Body of pancreas (tissue), 4 donors: Measurements from ENCODE around the gene FRG2. TPM values are rescaled to one million over a fixed set of nuclear protein-coding genes. Genes with fewer than 3 reads are reported as not detected.
"Not testable (repeated sequence)": the region's sequence is repeated elsewhere in the genome, so short reads cannot be mapped to it uniquely, and the experiment has no call there.

Experiments
- ATAC-seq: fragments of 150-250 bp; one replicate; pipeline ENCODE4 v1.9.1; 2016
- DNase-seq, 4 donors: peaks; one replicate each; pipeline ENCODE4 v3.0.0-alpha.2; 2019
- H3K27ac ChIP-seq, 4 donors: fragments of 200-600 bp; sonication (generic); 1 replicate in 3 of 4; 2 replicates in 1 of 4; pipeline versions ENCODE4 v1.5.1 to v1.6.1; 2016 to 2019; ENCODE audit warnings: mild to moderate bottlenecking in 1 of 4, mixed read lengths in 1 of 4, moderate library complexity in 1 of 4
- H3K27me3 ChIP-seq, 2 donors: fragments of 200-600 bp; sonication (generic); one replicate each; pipeline ENCODE4 v1.6.0; 2016; ENCODE audit warnings: mild to moderate bottlenecking in 1 of 2
- H3K36me3 ChIP-seq, 2 donors: fragments of 200-600 bp; sonication (generic); replicated peaks in 1 of 2; 2 replicates each; pipeline ENCODE4 v1.5.1; 2016; ENCODE audit warnings: low read depth in 2 of 2; ENCODE audit not compliant: insufficient read depth in 1 of 2
- H3K4me1 ChIP-seq: fragments of 200-600 bp; sonication (generic); one replicate; pipeline ENCODE4 v1.6.0; 2016
- H3K4me3 ChIP-seq, 2 donors: fragments of 200-600 bp; sonication (generic); 1 replicate in 1 of 2; 2 replicates in 1 of 2; pipeline ENCODE4 v1.5.1; 2016 to 2019
- H3K9me3 ChIP-seq, 3 donors: fragments of 200-600 bp; sonication (generic); 1 replicate in 2 of 3; 2 replicates in 1 of 3; pipeline ENCODE4 v1.5.1; 2016
- POLR2A ChIP-seq, 3 donors: fragments of 450-650 bp; IDR thresholded peaks; one replicate each; pipeline ENCODE4 v1.6.1; 2016; ENCODE audit warnings: antibody characterized with exemption in 3 of 3, mild to moderate bottlenecking in 2 of 3
- WGBS, 2 donors: methylation state at CpG; one replicate each; pipeline ENCODE4 v1.1.5; 2017; 5-methylcytosine and 5-hydroxymethylcytosine counted together
- intact Hi-C: fragments of 100-400 bp; cut with DNase I; formaldehyde crosslinking; loops from one replicate; pipeline ENCODE4 v1.15.1; 2023
- total RNA-seq, 2 donors: library from RNA; depleted of rRNA; stranded (reverse); fragments of >200 nt; gene quantifications; one replicate each; pipeline ENCODE4 v1.1.0, GENCODE V29; 2016
- TF ChIP-seq, protein P1 (sequence below), 7 experiments: fragments of 450-650 bp in 4 of 7; fragments of 200-600 bp in 3 of 7; sonication (generic) in 3 of 7; IDR thresholded peaks; one replicate each; pipeline ENCODE4 v1.5.1; 2016 to 2019; ENCODE audit warnings: antibody characterized with exemption in 7 of 7

FRG2 gene
- total RNA-seq, 2 donors from 2014 or later: not detected

DNA sequence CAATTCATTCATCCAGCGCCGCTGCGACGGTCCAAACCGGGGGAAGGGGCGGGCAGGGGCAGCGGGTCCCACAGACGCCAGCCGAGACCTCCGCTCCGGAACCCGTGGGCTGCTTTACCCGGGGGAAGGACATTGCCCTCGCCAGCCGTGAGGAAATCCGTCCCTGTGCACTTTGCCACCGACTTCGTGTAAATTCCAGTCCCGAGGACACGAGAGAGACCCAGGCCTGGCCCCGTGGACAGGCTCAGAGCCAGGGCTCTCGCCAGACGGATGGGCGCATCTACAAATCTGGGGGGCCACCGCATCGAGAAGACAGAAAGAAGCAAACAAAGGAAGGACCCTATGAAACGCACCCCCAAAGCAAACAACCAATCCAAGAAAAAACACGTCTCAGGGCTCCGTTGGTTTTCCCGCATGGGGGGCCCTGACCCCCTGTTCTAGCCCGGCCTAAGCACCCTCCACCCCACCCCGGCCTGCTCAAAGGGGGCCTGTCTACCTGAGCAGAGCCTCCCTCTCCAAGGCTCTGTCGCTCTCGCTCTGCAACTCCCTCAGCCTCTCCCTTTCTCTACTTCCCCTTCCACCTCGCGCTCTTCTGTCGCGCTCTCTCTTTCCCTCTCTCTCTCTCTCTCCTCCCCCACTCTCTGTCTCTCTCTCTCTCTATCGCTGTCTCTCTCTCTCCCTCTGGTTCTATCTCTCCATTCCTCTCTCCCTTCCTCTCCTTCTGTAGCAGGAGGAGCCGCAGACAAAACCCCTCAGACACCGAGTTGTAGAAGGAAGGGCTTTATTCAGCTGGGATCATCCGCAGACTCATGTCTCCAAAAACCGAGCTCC lies 11.3 kb downstream of the FRG2 start:
- DNase-seq (no peak), ATAC-seq (no peak)
- H3K27ac ChIP-seq: no peak overlapping the region
- no peaks in the 10 kb centered on the region for H3K9me3 ChIP-seq
- intact Hi-C loops: no loop called here
- TF ChIP-seq POLR2A (IDR thresholded peaks at IDR 0.05): no peak
- TF ChIP-seq, protein P1, sequence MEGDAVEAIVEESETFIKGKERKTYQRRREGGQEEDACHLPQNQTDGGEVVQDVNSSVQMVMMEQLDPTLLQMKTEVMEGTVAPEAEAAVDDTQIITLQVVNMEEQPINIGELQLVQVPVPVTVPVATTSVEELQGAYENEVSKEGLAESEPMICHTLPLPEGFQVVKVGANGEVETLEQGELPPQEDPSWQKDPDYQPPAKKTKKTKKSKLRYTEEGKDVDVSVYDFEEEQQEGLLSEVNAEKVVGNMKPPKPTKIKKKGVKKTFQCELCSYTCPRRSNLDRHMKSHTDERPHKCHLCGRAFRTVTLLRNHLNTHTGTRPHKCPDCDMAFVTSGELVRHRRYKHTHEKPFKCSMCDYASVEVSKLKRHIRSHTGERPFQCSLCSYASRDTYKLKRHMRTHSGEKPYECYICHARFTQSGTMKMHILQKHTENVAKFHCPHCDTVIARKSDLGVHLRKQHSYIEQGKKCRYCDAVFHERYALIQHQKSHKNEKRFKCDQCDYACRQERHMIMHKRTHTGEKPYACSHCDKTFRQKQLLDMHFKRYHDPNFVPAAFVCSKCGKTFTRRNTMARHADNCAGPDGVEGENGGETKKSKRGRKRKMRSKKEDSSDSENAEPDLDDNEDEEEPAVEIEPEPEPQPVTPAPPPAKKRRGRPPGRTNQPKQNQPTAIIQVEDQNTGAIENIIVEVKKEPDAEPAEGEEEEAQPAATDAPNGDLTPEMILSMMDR (IDR thresholded peaks at IDR 0.05): no peak
- no peaks in the 10 kb centered on the region for H3K36me3 ChIP-seq
- H3K27me3 ChIP-seq: peaks cover 0 to 25% of the 10 kb centered on the region in 2 donors
- WGBS, 2 donors: 6 to 10% methylated on average over 23 to 43 of the region's 43 CpGs
- H3K4me3 ChIP-seq: no peak overlapping the region
- H3K4me1 ChIP-seq: peaks cover 32% of the 10 kb centered on the region

DNA sequence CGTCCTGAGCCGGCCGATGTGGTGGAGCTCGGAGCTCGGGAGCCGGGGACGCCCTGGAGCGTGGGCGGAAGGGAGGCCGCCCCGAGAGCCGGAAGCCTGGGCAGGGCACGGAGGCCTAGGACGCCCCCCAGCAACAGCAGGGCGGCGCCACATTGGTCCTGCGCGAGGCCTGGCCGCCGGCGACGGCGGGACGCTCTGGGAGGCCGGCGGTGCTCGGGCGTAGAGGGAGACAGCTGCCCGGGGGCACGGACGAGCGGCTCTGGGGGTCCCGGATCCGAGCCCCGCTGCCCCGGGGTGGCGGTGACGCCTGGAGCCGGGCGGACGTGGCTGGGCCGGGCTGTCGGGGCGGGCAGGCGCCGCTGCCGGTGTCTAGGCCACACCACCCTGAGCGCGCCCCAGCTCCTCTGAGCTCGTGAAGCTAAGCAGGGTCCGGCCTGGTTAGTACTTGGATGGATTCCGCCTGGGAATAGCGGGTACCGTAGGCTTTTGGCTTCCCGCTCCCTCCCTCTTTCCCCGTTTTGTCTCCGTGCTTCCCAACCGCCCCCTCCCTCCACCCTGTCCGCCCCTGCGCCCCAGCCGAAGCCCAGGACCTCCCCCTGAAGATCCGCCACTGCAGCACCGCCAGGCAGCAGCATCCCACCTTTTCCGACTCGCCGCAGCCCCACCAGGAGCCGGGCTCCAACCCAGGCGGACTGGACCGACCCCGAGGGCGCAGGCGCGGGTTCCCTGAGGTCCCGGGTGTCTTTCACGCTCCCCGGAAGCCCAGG lies 12.1 kb downstream of the FRG2 start:
- no peak overlapping the region for H3K4me3 ChIP-seq
- intact Hi-C loops: no loop called here
- ATAC-seq: no peak

GRCh38 chr4:189989941-189990340 lies 37.1 kb downstream of the FRG2 start:
- H3K4me3 ChIP-seq, H3K36me3 ChIP-seq, H3K27ac ChIP-seq, H3K27me3 ChIP-seq, H3K4me1 ChIP-seq, H3K9me3 ChIP-seq, ATAC-seq, intact Hi-C loops, DNase-seq: not testable (repeated sequence)
- 45 to 62% methylated on average over 1 to 2 of the region's 3 CpGs for WGBS, 2 donors

More for the DNA sequence above, 12.1 kb downstream of the FRG2 start:
- no peak for DNase-seq
- Histone ChIP-seq H3K4me1 (peaks cover 29% of the 10 kb centered on the region), H3K9me3 (no peaks in the 10 kb centered on the region), H3K27ac (no peak overlapping the region), H3K36me3 (no peaks in the 10 kb centered on the region), H3K27me3 (peaks cover 0 to 24% of the 10 kb centered on the region in 2 donors)
- TF ChIP-seq, protein P1 (IDR thresholded peaks at IDR 0.05): no peak
- 2 to 11% methylated on average over 25 to 75 of the region's 76 CpGs for WGBS, 2 donors

- no peaks in the 10 kb centered on the region for H3K36me3 ChIP-seq
- no peak overlapping the region for H3K4me3 ChIP-seq
- DNase-seq: no peak
- intact Hi-C loops: no loop called here
- whole genome bisulfite sequencing, 2 donors: 53 to 83% methylated on average over 3 of the region's 3 CpGs
- H3K27ac ChIP-seq: no peak overlapping the region
- no peaks in the 10 kb centered on the region for H3K9me3 ChIP-seq
- H3K4me1 ChIP-seq: no peaks in the 10 kb centered on the region
- no peak for TF ChIP-seq POLR2A (IDR thresholded peaks at IDR 0.05)
- TF ChIP-seq, protein P1 (IDR thresholded peaks at IDR 0.05): no peak
- no peaks in the 10 kb centered on the region for H3K27me3 ChIP-seq
- ATAC-seq: no peak
These were observed 38.1 kb downstream of the FRG2 start for GRCh38 chr4:189988877-189989431.

- H3K4me1 ChIP-seq, H3K4me3 ChIP-seq, DNase-seq, ATAC-seq, H3K27ac ChIP-seq, H3K27me3 ChIP-seq, H3K36me3 ChIP-seq, H3K9me3 ChIP-seq, intact Hi-C loops: not testable (repeated sequence)
- 39 to 49% methylated on average over 4 of the region's 4 CpGs for WGBS, 2 donors
These were observed 41.3 kb downstream of the FRG2 start for GRCh38 chr4:189985651-189986243.

GRCh38 chr4:189984661-189985060 lies 42.4 kb downstream of the FRG2 start:
- ATAC-seq, H3K27me3 ChIP-seq, H3K4me1 ChIP-seq, H3K27ac ChIP-seq, H3K4me3 ChIP-seq, H3K9me3 ChIP-seq, intact Hi-C loops, DNase-seq, H3K36me3 ChIP-seq: not testable (repeated sequence)
- 53 to 87% methylated on average over 3 to 17 of the region's 31 CpGs for WGBS, 2 donors

DNA sequence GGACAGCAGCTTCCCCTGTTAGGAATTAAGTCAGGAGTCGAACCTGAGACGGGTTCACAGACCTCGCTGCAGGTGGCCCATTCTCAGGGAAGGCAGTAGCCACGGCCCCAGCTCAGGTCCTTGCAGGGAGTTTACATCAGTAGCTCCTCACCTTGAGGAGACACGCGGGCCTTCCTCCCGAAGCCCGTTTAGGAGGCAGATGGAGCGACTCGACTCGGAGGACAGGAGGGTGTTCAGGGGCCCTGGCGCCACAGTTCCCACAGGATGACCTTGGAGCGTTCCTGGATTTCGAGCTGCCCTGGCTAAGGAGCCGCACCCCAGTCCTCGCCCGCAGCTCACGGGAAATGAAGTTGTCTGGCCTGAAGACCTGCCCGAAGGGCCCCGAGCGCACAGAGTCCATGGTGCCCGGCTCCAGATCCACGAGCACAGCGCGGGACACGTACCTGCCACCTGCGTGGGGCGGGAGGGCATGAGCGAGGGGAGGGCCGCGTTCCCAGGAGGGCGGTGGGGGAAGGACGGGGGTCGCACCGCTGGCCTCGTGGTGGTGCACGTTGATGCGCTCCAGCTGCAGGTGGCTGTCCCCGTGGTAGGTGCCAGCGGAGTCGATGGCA lies 43.0 kb downstream of the FRG2 start:
- intact Hi-C loops, DNase-seq, H3K9me3 ChIP-seq, H3K4me1 ChIP-seq, H3K4me3 ChIP-seq, ATAC-seq, H3K36me3 ChIP-seq, H3K27me3 ChIP-seq, H3K27ac ChIP-seq: not testable (repeated sequence)
- 84 to 87% methylated on average over 8 to 13 of the region's 41 CpGs for WGBS, 2 donors
